HG02885 (cell line): Measurements from ENCODE around the gene DAB1.

Experiments used
- ATAC-seq: cut with Tn5 transposase; IDR thresholded peaks from one replicate; pipeline ENCODE4 v1.9.1; 2021; ENCODE audit warnings: mild to moderate bottlenecking; ENCODE audit not compliant: unreplicated experiment, poor library complexity

The DAB1 gene

GRCh38 chr1:57060451-57060850 lies 363.4 kb downstream of the DAB1 start:
- ATAC-seq = no peak

GRCh38 chr1:57058652-57059501 lies 365.0 kb downstream of the DAB1 start:
- no peak for ATAC-seq

GRCh38 chr1:57048856-57049255 lies 375.0 kb downstream of the DAB1 start:
- no peak for ATAC-seq

DNA sequence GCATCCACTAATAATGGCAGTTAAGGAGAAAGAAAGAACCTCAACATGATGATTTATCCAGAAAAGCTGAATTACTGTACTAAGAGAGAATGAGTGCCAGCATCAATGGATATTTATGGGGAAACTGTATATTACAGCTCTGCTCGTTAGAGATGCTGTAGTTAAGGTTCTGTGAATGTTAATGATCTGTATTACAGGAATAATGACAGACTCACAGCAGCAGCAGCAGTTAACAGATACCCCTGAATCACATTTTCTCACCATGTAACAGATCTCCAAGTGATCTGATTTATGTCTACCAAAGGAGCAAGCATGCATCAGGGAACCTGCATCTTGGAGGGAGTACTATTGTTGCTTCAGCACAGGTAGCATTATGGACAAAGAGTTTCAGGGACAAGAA lies 377.4 kb downstream of the DAB1 start:
- ATAC-seq = no peak

DNA sequence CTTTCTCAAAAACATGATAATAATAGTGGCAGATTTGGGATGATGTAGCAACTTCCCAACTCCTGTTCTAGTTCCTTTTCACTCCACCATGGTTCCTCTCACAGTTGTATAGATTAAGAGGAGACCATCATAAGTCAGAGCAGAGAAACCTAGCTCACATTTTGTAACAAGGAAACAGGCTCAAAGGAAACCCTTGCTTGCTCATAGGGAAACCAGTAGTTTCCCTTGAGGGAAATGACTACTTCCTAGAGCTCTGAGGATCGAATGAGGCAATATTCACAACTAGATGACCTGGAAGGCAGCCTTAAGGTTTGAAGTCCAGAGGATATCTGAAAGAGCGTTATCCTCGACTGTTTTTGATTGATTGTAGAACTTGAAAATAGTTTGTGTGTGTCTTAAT lies 382.0 kb downstream of the DAB1 start:
- no peak for ATAC-seq

GRCh38 chr1:57040811-57041210 lies 383.0 kb downstream of the DAB1 start:
- no peak for ATAC-seq

DNA sequence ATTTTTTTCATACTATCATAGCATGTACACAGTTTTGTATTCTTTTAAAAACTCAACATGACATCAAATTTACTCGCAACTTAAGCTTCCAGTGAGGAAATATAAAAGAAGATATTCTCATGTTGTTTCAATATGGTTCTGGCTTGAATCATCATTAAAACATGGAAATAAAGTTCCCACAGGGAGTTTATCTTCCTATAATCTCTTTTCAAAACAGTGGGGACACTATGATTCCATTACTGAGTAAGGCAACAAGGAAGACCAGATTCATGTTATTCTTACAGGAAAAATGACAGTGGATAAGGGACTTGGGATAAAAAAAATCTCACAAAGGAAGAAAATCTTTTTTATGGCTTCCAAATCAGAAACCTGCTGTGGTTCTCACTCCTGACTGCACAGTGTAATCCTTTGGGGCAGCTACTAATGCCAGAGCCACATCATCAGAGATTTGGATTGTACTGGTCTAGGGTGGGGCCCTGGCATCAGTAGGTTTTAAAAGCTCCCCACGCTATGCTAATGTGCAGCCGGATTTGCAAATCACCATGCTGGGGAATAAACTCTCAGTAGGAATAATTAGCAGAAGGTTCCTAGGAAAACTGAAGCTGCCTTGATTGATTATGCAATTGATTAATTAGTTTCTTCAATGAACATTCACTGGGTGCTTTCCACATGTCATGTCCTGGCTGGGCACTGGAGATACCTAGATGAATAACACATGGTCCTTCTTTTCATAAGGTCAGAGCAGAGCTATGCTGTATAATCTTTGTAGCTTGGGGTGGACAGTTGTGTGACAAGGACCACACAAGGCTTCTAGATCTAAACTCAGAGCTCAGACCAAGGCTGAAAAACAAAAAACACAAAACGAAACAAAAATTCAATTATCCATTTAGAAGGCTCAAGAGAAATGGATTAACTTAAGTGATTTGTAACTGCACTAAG lies 386.9 kb downstream of the DAB1 start:
- no peak for ATAC-seq

- ATAC-seq = no peak
These were observed 389.1 kb downstream of the DAB1 start for GRCh38 chr1:57034713-57035112.

DNA sequence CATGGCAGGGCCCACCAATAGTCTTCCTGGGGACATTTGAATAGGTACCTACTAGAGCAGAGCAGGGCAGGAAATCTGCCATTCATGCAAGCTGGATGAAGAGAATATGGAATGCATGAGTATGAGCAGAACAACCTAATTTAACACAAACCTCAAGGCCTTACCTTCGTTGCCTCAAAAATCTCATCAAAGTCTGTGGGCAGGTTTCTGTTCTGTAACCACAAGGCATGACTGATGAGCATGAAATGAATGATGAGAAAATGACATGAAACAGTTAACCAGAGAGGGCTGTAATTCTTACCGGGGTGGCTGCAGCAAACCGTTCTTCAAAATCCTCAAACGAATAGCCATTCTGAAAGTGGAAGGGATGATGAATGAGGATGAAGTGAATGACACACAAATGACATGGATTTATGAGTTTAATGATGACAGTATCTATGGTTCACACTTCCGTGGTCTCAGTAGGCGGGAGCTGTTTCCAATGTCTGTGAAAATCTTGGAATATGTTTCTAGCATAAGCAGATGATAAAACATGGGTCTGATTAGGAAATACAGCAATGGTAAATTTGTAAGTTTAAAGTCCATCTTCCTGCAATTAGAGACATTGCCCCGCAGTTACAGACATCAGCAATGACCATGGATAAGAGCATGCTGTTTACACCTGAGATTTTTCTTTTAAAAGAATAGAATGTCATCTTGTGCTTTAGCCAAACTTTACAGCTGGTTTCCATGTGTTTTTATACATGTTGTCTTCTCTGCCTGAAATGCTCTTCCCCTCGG lies 390.4 kb downstream of the DAB1 start:
- no peak for ATAC-seq

- ATAC-seq = no peak
These were observed 397.1 kb downstream of the DAB1 start for GRCh38 chr1:57026624-57027354.

- ATAC-seq = no peak
These were observed 399.0 kb downstream of the DAB1 start for GRCh38 chr1:57024855-57025254.

GRCh38 chr1:57024428-57024827 lies 399.4 kb downstream of the DAB1 start:
- no peak for ATAC-seq

GRCh38 chr1:57020216-57020615 lies 403.6 kb downstream of the DAB1 start:
- ATAC-seq = no peak

- no peak for ATAC-seq
These were observed 404.5 kb downstream of the DAB1 start for GRCh38 chr1:57019236-57019839.

GRCh38 chr1:57018119-57018518 lies 405.7 kb downstream of the DAB1 start:
- ATAC-seq = no peak

DNA sequence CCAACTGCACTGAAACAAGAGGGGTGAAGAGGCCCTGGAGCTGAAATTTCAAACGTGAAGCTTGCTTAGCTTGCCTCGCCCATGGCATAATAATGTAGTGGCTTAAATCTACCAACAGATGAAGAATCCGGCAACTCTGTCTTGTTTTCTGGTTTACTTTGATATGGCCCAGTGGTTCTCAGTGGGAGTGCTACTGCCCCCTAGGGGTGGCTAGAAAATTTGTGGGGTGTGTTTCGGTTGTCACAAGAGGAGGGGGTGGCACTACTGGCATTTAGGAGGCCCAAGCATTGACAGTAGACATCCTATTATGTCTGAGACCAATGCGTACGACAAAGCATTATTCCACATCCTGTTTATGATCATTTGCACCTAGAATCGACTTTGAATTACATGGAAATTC lies 406.1 kb downstream of the DAB1 start:
- ATAC-seq = no peak

- no peak for ATAC-seq
These were observed 406.7 kb downstream of the DAB1 start for GRCh38 chr1:57017200-57017599.

DNA sequence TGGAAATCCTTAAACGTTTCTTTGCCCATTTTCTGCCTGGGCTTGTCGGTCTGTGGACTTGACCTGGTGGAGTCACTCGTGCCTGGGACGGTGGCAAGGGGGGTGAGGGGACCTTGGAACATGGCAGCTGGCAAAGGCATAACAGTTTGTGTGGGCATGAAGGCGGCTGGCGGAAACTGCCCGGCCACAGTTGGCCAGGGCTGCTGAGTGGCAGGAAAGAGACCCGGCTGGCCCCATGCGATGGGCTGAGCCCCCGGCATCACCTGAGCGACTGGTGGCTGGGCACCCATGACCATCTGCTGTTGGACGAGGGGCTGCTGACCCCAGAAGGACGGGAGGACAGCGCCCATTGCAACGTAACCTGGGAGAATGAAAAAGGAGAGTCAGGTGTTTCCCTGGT lies 408.8 kb downstream of the DAB1 start:
- ATAC-seq = no peak

DNA sequence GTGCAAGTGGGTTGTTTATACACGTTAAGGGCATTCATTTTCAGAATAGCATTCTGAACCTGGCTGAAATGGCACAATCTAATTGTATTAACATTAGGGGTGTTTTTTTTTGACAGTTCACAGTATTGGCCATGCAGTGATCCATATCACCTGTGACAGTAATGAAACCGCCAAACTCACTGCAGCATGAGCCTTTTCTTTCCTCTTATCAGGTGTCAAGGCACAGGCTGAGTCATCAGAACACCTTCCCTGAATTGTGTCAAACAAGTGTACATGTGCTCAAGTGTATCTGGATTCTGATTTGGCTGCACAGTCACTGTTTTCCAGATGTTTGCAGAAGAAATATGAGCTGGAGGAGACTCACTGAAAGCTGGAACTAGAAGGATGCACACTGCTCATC lies 410.3 kb downstream of the DAB1 start:
- no peak for ATAC-seq

GRCh38 chr1:57012315-57012714 lies 411.5 kb downstream of the DAB1 start:
- ATAC-seq = no peak
